GM12878 (cell line): ENCODE results near the gene JPH4. TPM values are rescaled to one million over a fixed set of nuclear protein-coding genes. Genes with fewer than 3 reads are reported as not detected.

ENCODE experiments used
- ATAC-seq: fragments of 200-7000 bp; cut with Tn5 transposase; 3 replicates; pipeline ENCODE4 v1.9.1; 2020; ENCODE audit warnings: mild to moderate bottlenecking, moderate library complexity
- BruUV-seq: library from RNA; stranded (reverse); fragments of 400-500 nt; replicated peaks from 2 replicates; lab custom pipeline; 2021; lab: Mats Ljungman, UMichigan
- CTCF ChIA-PET: fragments of 300-600 bp; sonication (Branson Sonifier 250); formaldehyde crosslinking; extraction: SDS; loops from one replicate; lab custom pipeline; 2021; ENCODE audit warnings: inconsistent platforms; lab: Yijun Ruan, JAX
- POLR2A ChIA-PET: fragments of 350-600 bp; formaldehyde crosslinking; extraction: SDS; loops from one replicate; lab custom pipeline; 2021; ENCODE audit warnings: inconsistent platforms; lab: Charles Lee
- RAD21 ChIA-PET: fragments of 300-600 bp; sonication (Branson Sonifier 250); formaldehyde crosslinking; loops from one replicate; lab custom pipeline; 2023; ENCODE audit warnings: antibody characterized with exemption; ENCODE audit not compliant: unreplicated experiment; lab: Charles Lee
- SMC1A ChIA-PET: fragments of 300-600 bp; sonication (Branson Sonifier 250); formaldehyde crosslinking; loops from one replicate; lab custom pipeline; 2023; ENCODE audit not compliant: unreplicated experiment, uncharacterized antibody; lab: Charles Lee
- DNase-seq: peaks from one replicate; pipeline ENCODE4 v3.0.0-alpha.2; 2011; ENCODE audit warnings: low read depth, low spot score
- FAIRE-seq: peaks from 3 replicates; lab custom pipeline; 2011; peaks lifted over from hg19 to GRCh38; lab: Jason Lieb, UNC
- H2AFZ ChIP-seq: 2 replicates; pipeline ENCODE4 v1.6.0; 2011; ENCODE audit warnings: low read depth, low read length, control low read depth; ENCODE audit not compliant: control insufficient read depth
- H3K27ac ChIP-seq: 2 replicates; pipeline ENCODE4 v1.5.1; 2011; ENCODE audit warnings: control low read depth; ENCODE audit not compliant: control insufficient read depth, insufficient read depth
- H3K27me3 ChIP-seq, 2 experiments: replicated peaks in 1 of 2; 2 replicates each; pipeline versions ENCODE4 v1.6.0 to v1.6.1; 2011; ENCODE audit warnings: low read length in 1 of 2; ENCODE audit not compliant: control insufficient read depth in 2 of 2, insufficient read depth in 2 of 2
- H3K36me3 ChIP-seq, 2 experiments: 2 replicates each; pipeline ENCODE4 v1.5.1; 2011; ENCODE audit warnings: low read length in 1 of 2; ENCODE audit not compliant: control insufficient read depth in 2 of 2, insufficient read depth in 2 of 2
- H3K4me1 ChIP-seq: 2 replicates; pipeline ENCODE4 v1.6.1; 2011; ENCODE audit warnings: mild to moderate bottlenecking, low read length, moderate library complexity, mixed read lengths; ENCODE audit not compliant: control insufficient read depth, insufficient read depth
- H3K4me2 ChIP-seq: 2 replicates; pipeline ENCODE4 v1.6.0; 2011; ENCODE audit warnings: control low read depth; ENCODE audit not compliant: control insufficient read depth, insufficient read depth
- H3K4me3 ChIP-seq: fragments of 200-600 bp; sonication (generic); 2 replicates; pipeline ENCODE4 v1.5.1; 2016
- H3K79me2 ChIP-seq: 2 replicates; pipeline ENCODE4 v1.6.0; 2011; ENCODE audit warnings: low read length; ENCODE audit not compliant: control insufficient read depth, insufficient read depth
- H3K9ac ChIP-seq: 2 replicates; pipeline ENCODE4 v1.8.0; 2011; ENCODE audit warnings: low read length, control low read depth, mixed read lengths; ENCODE audit not compliant: control insufficient read depth, insufficient read depth
- H3K9me3 ChIP-seq: replicated peaks from 3 replicates; pipeline ENCODE4 v1.5.1; 2011; ENCODE audit warnings: mild to moderate bottlenecking, low read length; ENCODE audit not compliant: control insufficient read depth, insufficient read depth
- H4K20me1 ChIP-seq: 2 replicates; pipeline ENCODE4 v1.6.0; 2011; ENCODE audit not compliant: control insufficient read depth, insufficient read depth
- CHD4 ChIP-seq: fragments of 200-600 bp; sonication (generic); IDR thresholded peaks from 2 replicates; pipeline ENCODE4 v1.6.1; 2016; ENCODE audit warnings: mild to moderate bottlenecking
- EP300 ChIP-seq, 2 experiments: fragments of 150-350 bp in 1 of 2; IDR thresholded peaks; 2 replicates each; pipeline ENCODE4 v1.6.1; 2011 to 2012; ENCODE audit warnings: low read depth in 2 of 2, low read length in 2 of 2, borderline replicate concordance in 1 of 2, improper control_type of control experiment in 1 of 2, inconsistent platforms in 1 of 2; ENCODE audit not compliant: control insufficient read depth in 1 of 2
- ETV6 ChIP-seq, 2 experiments: fragments of 450-650 bp in 1 of 2; IDR thresholded peaks in 1 of 2; conservative IDR thresholded peaks in 1 of 2; 2 replicates each; pipeline ENCODE4 v1.6.1; 2014; ENCODE audit warnings: antibody characterized with exemption in 1 of 2, borderline replicate concordance in 1 of 2, low read depth in 1 of 2, mild to moderate bottlenecking in 1 of 2, moderate library complexity in 1 of 2
- EZH2 ChIP-seq: IDR thresholded peaks from 2 replicates; pipeline ENCODE4 v1.6.1; 2012; ENCODE audit warnings: low read depth, mild to moderate bottlenecking, control low read depth, inconsistent platforms, low read length, borderline replicate concordance; ENCODE audit not compliant: control insufficient read depth
- GATAD2B ChIP-seq: fragments of 450-650 bp; conservative IDR thresholded peaks from 2 replicates; pipeline ENCODE4 v1.6.1; 2017; ENCODE audit warnings: low read depth, mild to moderate bottlenecking, moderate library complexity
- HCFC1 ChIP-seq: fragments of 150-350 bp; IDR thresholded peaks from 2 replicates; pipeline ENCODE4 v1.6.1; 2014; ENCODE audit warnings: low read length
- JUND ChIP-seq: IDR thresholded peaks from 2 replicates; pipeline ENCODE4 v1.6.1; 2012; ENCODE audit warnings: low read depth, mild to moderate bottlenecking, low read length, improper control_type of control experiment, moderate library complexity
- MYC ChIP-seq: IDR thresholded peaks from 2 replicates; pipeline ENCODE4 v1.6.1; 2011; ENCODE audit warnings: mild to moderate bottlenecking, low read length, moderate library complexity, inconsistent platforms; ENCODE audit not compliant: insufficient read depth, insufficient replicate concordance, insufficient read length, severe bottlenecking
- POLR2A ChIP-seq: IDR thresholded peaks from 2 replicates; pipeline ENCODE4 v1.6.1; 2011; ENCODE audit warnings: low read depth, mild to moderate bottlenecking, low read length
- RB1 ChIP-seq: fragments of 450-650 bp; formaldehyde crosslinking; IDR thresholded peaks from 2 replicates; pipeline ENCODE4 v1.6.1; 2017; ENCODE audit warnings: mild to moderate bottlenecking, borderline replicate concordance
- SMAD1 ChIP-seq: fragments of 450-650 bp; IDR thresholded peaks from 2 replicates; pipeline ENCODE4 v1.6.1; 2018; ENCODE audit warnings: mild to moderate bottlenecking, low read depth; ENCODE audit not compliant: partially characterized antibody
- ZNF24 ChIP-seq: fragments of 450-650 bp; IDR thresholded peaks from 2 replicates; pipeline ENCODE4 v1.6.1; 2017; ENCODE audit warnings: antibody characterized with exemption, mild to moderate bottlenecking
- WGBS: methylation state at CpG from one replicate; pipeline ENCODE4 v1.1.6; 2016; ENCODE audit warnings: low lambda C conversion rate; ENCODE audit not compliant: insufficient replicate concordance, insufficient coverage; ENCODE audit errors: missing lambda C conversion rate; 5-methylcytosine and 5-hydroxymethylcytosine counted together
- in situ Hi-C: fragments of 300-500 bp; cut with MboI; formaldehyde crosslinking; loops from 9 replicates; pipeline ENCODE4 v1.14.3; 2018; ENCODE audit warnings: mixed read lengths
- intact Hi-C: fragments of 100-400 bp; cut with micrococcal nuclease; formaldehyde crosslinking; loops from one replicate; pipeline ENCODE4 v1.14.2; 2022; ENCODE audit not compliant: unreplicated experiment
- polyA plus RNA-seq, 11 experiments: library from polyadenylated mRNA; depleted of rRNA in 4 of 11; unstranded in 6 of 11; stranded (reverse) in 5 of 11; fragments of >200 nt; fragmentation: Nextera tagmentation in 4 of 11; fragmentation: Illumina TruSeq in 1 of 11; extraction: Ambion mirVana in 4 of 11; extraction: Trizol in 1 of 11; gene quantifications; 1 replicate in 1 of 11; 2 replicates in 10 of 11; pipeline versions ENCODE4 v1.2.1 to v1.2.3, GENCODE V29; 2011 to 2016; ENCODE audit warnings: inconsistent platforms in 2 of 11, missing spikeins in 2 of 11, low read depth in 1 of 11
- total RNA-seq, 4 experiments: library from RNA; depleted of rRNA in 3 of 4; stranded (reverse); fragments of >200 nt in 3 of 4; fragmentation: Illumina TruSeq in 1 of 4; extraction: Trizol in 1 of 4; gene quantifications; 2 replicates each; pipeline versions ENCODE4 v1.2.1 to v1.2.3, GENCODE V29; 2013 to 2021
- TF ChIP-seq, protein P1 (sequence below): IDR thresholded peaks from 2 replicates; pipeline ENCODE4 v1.6.1; 2011; ENCODE audit warnings: low read depth, mild to moderate bottlenecking, low read length, moderate library complexity, borderline replicate concordance; ENCODE audit errors: extremely low read depth
- TF ChIP-seq, protein P2 (sequence below): fragments of 450-650 bp; IDR thresholded peaks from 2 replicates; pipeline ENCODE4 v1.6.1; 2016; ENCODE audit warnings: mild to moderate bottlenecking
- TF ChIP-seq, protein P3 (sequence below): fragments of 450-650 bp; IDR thresholded peaks from 2 replicates; pipeline ENCODE4 v1.6.1; 2018; ENCODE audit warnings: borderline replicate concordance, mild to moderate bottlenecking; ENCODE audit not compliant: partially characterized antibody
- TF ChIP-seq, protein P4 (sequence below): fragments of 150-350 bp; IDR thresholded peaks from 2 replicates; pipeline ENCODE4 v1.6.1; 2014; ENCODE audit warnings: mild to moderate bottlenecking, low read depth, low read length

Gene JPH4
- total and polyA plus RNA-seq, 10 of the 15 experiments (the other 5 are each of a cell fraction or from before 2014, with no cell fraction given) = 0.48 to 10.3 (median 3.8) TPM

DNA sequence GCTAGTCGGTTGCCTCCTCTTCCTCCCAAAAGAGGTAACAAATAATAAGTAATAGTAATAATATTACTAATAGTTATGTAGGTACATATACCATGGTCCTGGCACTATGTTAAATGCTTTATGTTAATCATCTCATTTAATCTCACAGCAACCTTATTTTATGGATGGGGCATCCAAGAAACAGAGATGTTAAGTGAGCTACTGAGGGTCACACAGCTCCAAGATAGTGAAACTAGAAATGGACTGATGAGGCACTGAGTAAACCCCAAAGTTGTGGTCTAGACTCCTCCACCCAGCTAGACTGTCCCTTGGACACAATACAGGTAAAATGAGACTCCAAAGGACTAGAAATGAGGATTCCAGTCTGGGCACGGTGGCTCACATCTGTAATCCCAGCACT is 42.1 kb downstream of the JPH4 start:
- ChIA-PET SMC1A (no interaction called here), CTCF (interaction anchor here (0.8 to 11.4 kb wide), 5 partner anchors 24 to 210 kb away, joined by 3 to 131 read pairs (median 5); no protein-coding TSS in a partner anchor), RAD21 (no interaction called here), POLR2A (interaction anchor here (0.7 kb wide), 1 partner anchor 15 kb away, joined by 3 read pairs; the partner anchor contains the start of gene ZFHX2)
- Histone ChIP-seq H3K4me3 (no peak overlapping the region), H3K9me3 (no peaks in the 10 kb centered on the region), H3K36me3 (no peaks in the 10 kb centered on the region; a peak in 1 of 4 replicates), H3K9ac (no peak overlapping the region), H4K20me1 (no peaks in the 10 kb centered on the region), H3K27me3 (no peaks in the 10 kb centered on the region), H3K27ac (no peak overlapping the region), H2AFZ (no peak overlapping the region), H3K79me2 (no peaks in the 10 kb centered on the region), H3K4me2 (no peak overlapping the region), H3K4me1 (no peaks in the 10 kb centered on the region)
- intact Hi-C loops (loop anchor here (5.0 kb wide), 1 partner anchor 39 kb away; no protein-coding TSS in a partner anchor), in situ Hi-C loops (no loop called here)
- no TSS peak for BruUV-seq
- WGBS = 94% methylated on average over 2 of the region's 2 CpGs
- TF ChIP-seq MYC (no peak), ZNF24 (no peak), SMAD1 (no peak), CHD4 (no peak), ETV6 (conservative IDR thresholded peaks at IDR 0.05 in 1 of 2, IDR thresholded peaks at IDR 0.05 in 1 of 2; ENCODE audit: borderline replicate concordance in 1 of 2, low read depth in 1 of 2) (no peak), EP300 (IDR thresholded peaks at IDR 0.05; ENCODE audit: borderline replicate concordance in 1 of 2, control insufficient read depth in 1 of 2, low read depth in 2 of 2, low read length in 2 of 2) (no peak), HCFC1 (no peak), RB1 (no peak), JUND (no peak), GATAD2B (no peak), EZH2 (no peak), POLR2A (no peak)
- TF ChIP-seq, protein P1, sequence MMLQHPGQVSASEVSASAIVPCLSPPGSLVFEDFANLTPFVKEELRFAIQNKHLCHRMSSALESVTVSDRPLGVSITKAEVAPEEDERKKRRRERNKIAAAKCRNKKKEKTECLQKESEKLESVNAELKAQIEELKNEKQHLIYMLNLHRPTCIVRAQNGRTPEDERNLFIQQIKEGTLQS = no peak
- TF ChIP-seq, protein P2, sequence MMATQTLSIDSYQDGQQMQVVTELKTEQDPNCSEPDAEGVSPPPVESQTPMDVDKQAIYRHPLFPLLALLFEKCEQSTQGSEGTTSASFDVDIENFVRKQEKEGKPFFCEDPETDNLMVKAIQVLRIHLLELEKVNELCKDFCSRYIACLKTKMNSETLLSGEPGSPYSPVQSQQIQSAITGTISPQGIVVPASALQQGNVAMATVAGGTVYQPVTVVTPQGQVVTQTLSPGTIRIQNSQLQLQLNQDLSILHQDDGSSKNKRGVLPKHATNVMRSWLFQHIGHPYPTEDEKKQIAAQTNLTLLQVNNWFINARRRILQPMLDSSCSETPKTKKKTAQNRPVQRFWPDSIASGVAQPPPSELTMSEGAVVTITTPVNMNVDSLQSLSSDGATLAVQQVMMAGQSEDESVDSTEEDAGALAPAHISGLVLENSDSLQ = no peak
- TF ChIP-seq, protein P3, sequence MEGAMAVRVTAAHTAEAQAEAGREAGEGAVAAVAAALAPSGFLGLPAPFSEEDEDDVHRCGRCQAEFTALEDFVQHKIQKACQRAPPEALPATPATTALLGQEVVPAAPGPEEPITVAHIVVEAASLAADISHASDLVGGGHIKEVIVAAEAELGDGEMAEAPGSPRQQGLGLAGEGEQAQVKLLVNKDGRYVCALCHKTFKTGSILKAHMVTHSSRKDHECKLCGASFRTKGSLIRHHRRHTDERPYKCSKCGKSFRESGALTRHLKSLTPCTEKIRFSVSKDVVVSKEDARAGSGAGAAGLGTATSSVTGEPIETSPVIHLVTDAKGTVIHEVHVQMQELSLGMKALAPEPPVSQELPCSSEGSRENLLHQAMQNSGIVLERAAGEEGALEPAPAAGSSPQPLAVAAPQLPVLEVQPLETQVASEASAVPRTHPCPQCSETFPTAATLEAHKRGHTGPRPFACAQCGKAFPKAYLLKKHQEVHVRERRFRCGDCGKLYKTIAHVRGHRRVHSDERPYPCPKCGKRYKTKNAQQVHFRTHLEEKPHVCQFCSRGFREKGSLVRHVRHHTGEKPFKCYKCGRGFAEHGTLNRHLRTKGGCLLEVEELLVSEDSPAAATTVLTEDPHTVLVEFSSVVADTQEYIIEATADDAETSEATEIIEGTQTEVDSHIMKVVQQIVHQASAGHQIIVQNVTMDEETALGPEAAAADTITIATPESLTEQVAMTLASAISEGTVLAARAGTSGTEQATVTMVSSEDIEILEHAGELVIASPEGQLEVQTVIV = no peak
- TF ChIP-seq, protein P4, sequence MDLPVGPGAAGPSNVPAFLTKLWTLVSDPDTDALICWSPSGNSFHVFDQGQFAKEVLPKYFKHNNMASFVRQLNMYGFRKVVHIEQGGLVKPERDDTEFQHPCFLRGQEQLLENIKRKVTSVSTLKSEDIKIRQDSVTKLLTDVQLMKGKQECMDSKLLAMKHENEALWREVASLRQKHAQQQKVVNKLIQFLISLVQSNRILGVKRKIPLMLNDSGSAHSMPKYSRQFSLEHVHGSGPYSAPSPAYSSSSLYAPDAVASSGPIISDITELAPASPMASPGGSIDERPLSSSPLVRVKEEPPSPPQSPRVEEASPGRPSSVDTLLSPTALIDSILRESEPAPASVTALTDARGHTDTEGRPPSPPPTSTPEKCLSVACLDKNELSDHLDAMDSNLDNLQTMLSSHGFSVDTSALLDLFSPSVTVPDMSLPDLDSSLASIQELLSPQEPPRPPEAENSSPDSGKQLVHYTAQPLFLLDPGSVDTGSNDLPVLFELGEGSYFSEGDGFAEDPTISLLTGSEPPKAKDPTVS = no peak
- no peak for DNase-seq
- no peak for FAIRE-seq
- no peak for ATAC-seq
